HG02840 (cell line): ENCODE results near the gene ZFAND3.

ENCODE experiments used
- ATAC-seq: cut with Tn5 transposase; IDR thresholded peaks from one replicate; pipeline ENCODE4 v1.9.1; 2021; ENCODE audit warnings: mild to moderate bottlenecking, moderate library complexity, moderate number of reproducible peaks; ENCODE audit not compliant: unreplicated experiment, low FRiP score

The ZFAND3 gene

DNA sequence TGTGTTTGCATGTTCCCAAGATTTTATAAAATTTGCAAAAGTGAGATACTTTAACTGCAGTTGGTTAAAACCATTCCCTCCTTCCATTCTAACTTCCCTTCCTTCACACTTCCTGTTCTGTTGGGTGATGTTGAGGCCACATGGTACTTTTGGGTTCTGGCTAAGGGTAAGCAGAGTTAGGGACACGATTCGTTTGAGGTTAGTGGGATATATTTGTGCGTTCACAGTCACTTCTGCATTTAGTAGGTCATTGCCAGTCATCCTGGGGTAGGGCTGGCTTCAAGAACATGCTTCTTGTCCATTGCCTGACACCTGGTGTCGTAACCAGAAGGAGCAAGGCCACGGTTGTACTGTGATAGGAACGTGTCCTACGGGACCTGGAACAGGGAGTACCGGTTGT lies 340.1 kb downstream of the ZFAND3 start:
- ATAC-seq, result no peak

- no peak for ATAC-seq
These were observed 341.3 kb downstream of the ZFAND3 start for GRCh38 chr6:38160831-38161230.

- no peak for ATAC-seq
These were observed 341.8 kb downstream of the ZFAND3 start for GRCh38 chr6:38161331-38161730.

DNA sequence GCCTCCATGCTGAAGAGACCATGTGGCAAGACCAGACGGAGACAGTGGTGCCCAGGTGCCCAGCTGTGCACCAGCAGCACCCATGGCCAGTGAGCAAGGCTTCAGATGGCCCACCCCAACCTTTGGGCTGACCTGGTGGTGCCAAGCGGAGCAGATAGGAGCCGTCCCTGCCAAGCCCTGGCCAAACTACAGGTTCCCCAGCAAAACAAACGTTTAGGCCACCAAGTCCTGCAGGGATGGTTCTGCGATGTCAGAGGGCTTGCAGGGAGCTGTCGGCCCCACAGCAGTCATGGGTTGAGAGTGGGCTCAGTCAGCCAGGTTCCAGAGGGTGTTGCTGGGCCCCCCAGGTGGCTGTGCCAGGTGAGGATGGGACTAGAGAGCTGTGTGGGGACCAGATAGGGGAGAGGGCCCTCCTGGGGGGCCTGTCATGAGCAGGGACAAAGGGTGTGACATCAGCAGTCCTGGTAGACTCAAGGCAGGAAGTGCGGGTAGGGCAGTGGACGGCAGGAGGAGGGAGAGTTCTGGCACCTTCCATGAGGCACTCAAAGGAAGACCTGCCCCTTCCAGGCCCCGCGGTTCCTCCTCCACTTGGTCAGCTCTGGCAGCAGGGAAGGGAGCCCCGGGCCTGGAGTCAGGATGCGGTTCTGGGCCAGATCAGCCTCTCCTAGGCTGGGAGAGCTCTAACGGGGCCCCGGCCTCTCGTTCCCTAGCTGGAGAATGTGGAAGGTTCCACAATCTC lies 342.4 kb downstream of the ZFAND3 start:
- no peak for ATAC-seq

- ATAC-seq, result no peak
These were observed 343.1 kb downstream of the ZFAND3 start for GRCh38 chr6:38162493-38163185.

GRCh38 chr6:38163186-38164130 lies 343.9 kb downstream of the ZFAND3 start:
- no peak for ATAC-seq

DNA sequence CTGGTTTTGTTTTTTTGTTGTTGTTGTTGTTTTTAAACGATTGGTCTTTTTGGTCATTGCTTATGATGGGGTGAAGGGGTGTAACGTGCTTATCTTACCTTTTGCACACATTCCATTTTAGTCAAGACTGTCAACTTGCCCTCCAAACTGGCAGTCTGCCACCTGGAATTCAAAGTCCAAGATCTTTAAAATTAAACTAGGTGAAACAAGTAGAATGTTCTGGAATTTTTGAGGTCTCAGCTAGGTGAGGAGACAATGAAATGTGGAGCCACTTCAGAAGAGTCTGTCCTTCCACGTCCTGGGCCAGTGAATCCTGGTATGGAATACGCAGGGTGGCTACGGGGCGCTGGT lies 344.6 kb downstream of the ZFAND3 start:
- no peak for ATAC-seq

DNA sequence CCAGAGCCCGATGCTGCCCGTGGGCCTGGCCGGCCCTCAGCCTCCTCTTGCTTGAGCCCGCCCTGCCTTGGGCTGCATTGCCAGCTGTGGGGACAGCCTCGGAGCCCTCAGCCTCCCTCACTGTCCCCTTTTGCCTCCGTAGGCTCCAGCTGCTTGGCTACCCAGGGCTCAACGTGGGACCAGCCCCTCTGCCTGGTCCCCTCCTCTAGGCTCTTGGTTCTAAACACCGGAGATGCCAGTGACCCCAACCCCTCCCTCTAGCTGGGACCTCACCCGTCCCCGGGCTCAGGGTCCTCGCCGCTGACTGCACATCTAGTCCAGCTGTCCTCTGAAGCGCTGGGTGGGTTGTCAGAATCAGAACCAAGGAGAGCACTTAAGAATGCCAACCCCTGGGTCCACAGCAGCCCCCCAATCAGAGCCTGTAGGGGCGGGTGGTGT lies 345.2 kb downstream of the ZFAND3 start:
- ATAC-seq, result no peak

GRCh38 chr6:38166411-38167240 lies 347.1 kb downstream of the ZFAND3 start:
- no peak for ATAC-seq

DNA sequence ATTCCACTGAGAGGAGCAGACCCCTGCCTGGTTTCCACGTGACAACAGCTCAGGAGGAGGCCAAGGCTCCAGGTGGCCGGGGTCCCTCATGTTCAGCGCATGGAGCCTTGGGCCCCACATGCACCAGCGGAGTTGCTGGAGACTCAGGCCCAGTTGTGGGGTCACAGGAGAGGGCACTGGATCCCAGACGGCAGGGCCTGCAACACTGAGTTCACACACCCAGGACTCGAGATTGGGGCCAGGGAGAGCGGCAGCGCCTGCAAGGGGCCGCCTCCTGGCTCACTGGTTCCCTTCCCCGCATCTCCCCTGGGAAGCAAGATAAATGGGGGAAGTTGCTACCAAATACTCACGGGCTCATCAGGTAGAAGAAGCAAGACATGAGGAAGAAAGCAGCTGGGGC lies 348.1 kb downstream of the ZFAND3 start:
- no peak for ATAC-seq

DNA sequence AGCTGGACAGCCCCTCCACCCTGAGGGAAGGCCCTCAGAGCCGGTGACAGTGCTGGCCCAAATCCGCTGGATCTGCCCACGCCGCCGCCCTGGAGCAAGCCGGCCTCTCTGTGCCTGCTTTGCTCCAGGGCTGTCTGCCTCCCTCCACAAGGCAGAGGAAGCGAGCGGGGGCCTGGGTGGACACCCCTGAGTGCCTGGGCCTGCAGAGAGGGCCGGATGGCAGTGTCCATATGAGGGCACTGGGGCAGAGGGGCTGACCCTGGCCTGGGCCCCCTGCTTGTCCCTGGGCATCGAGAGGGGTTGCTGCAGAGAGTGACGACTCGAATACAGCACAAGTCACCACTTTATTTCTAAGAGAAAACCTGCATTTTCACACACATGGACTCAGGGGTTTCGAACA lies 348.6 kb downstream of the ZFAND3 start:
- ATAC-seq, result no peak

DNA sequence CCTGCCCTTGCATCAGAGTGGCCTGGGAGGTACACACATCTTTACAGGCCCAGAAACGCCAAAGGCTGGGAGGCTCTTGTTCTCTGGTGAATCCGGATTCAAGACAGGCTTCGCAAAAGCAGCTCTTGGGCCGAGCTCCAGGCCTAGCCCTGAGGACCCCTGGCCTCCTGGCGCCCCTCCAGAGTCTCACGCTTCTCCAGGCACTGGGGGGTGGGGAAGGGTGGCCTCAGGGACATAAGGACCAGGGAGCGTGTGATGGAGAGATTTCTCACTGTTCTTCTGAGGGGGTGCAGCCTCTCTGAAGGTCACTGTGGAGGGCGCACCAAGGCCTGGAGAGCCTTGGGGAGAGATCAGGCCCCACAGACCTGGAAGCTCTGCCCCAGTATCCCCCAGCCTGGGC lies 349.2 kb downstream of the ZFAND3 start:
- ATAC-seq, result no peak

DNA sequence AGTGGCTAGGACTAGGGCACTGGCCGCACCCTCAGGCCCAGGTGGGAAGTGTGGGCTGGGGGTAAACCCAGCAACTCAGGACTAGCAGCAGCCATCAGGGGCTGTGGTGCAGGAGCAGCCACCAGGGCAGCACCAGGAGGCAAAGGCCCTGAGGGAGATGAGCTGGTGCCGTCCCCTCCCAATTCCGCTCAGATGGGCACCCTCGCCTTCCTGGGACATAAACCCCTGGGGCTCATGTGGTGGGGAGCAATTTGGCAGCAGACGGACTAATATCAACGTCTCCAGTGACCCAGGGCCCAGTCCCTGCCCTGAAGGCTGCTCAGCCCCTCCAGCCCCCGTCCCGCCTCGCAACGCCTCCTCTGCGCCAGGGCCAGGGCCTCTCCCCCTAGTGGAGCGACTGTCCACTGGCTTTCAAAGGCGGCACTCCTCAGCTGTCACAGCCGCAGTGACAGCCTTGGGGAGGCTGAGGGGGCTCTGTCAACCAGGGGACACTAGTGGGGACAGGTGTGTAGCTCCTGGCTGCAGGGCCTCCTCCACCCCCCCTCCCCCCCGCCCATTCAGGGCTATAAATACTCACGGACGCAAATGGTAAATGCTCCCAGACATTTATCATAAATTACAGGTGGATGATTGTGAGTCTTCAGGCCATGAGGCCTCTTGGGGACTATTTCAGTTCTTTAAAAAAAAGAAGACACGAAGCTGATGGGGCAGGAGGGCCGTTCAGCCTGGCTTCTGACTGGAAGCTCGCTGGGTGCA lies 349.9 kb downstream of the ZFAND3 start:
- ATAC-seq, result no peak

DNA sequence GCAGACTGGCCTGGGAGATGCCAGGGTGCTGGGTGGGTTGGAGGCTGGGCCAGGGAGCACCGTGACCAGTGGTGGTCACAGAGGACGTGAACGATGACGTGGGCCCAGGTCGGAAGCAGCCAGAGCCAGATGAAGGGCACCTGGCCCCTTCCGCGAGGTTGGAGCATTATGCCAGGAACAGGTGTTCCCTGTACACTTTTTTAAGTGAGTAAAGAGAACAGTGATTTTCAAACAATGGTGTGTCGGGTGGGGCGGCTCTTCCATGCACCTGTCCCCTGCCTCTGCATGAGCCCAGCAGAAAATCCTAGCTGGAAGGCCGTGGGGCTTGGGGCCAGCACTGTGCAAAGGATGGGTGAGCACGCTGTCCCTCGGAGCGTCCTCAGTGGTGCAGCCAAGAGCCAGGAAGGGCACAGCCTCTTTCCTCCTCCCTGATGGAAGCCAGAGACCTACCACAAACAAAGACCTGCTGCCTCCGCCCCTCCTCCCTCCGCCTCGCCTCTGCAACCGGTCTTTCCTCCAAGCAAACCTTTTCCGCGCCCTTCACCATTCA lies 350.5 kb downstream of the ZFAND3 start:
- ATAC-seq, result no peak

GRCh38 chr6:38170666-38171355 lies 351.3 kb downstream of the ZFAND3 start:
- no peak for ATAC-seq

DNA sequence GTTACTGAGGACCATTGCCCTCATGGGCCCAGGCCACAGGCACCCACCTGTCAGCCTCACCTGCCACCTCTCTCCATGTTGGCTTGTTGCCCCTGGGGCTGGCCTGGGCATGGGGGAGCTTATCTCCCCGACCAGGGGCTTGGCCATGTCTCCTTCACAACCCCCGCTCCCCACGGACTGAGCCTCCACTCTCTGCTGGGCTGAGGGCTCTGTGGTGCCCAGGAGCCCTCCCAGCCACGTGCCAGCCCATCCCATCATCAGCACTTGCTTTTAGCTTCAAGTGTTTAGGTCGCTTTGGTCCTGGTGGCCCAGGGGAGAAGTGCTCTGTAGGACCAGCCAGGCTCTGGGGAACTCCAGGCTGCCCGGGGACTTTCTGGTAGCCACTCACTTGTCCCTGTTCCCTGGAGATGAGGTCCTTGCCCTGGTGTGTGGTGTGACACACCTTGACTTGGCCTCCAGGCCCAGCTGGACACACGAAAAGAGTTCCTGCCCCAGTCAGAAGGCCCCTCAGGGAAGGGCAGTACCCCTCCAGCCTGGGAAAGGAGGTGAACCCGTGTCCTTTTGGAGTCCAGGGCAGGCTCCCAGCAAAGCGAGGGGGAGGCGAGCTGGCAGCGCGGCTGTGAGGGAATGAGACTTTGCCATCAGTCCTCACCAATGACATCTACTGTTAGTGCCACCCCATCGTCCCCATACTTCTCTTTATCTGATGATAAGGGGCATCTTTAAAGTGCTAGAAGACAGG lies 352.6 kb downstream of the ZFAND3 start:
- ATAC-seq, result no peak

GRCh38 chr6:38172739-38173410 lies 353.3 kb downstream of the ZFAND3 start:
- ATAC-seq, result no peak
